ENCODE data around the gene RELL1.

RELL1 gene

DNA sequence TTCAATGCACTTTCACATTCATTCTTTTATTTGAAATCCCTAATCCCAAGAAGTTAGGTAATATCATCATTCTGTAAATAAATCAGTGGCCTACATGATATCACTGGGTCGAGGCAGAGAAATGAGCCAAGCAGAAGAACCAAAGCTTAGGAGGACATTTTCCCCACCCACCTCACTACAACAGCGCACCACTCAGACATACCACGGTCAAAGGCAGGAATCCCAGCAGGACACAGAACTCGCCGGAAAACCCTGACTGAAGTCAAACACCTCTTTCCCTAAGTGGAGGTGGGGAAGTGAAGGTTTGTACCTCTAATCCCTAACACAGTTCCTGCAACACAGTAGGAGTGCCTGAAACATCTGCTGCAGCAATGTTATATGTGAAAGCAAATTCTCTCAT, 21.5 kb downstream of the RELL1 start:
- no peak for DNase-seq

DNA sequence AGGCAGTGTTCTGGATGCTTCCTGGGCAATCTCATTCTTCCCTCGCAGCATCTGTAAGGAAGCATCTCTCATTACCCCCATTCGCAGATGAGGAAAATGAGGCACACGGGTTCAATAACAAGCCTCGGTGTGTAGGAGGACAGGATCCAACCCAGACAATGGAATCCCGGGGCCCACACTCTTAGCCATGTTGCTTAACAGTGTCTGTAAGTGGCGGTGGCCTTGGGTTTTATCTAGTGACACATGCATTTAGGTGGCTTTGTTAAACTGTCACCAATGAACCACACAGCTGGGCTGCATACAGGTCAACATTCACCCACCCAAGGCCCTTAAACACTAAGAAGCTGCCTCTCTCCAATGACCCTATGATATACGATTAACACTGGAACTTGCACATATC, 22.6 kb downstream of the RELL1 start:
- DNase-seq: no peak

DNA sequence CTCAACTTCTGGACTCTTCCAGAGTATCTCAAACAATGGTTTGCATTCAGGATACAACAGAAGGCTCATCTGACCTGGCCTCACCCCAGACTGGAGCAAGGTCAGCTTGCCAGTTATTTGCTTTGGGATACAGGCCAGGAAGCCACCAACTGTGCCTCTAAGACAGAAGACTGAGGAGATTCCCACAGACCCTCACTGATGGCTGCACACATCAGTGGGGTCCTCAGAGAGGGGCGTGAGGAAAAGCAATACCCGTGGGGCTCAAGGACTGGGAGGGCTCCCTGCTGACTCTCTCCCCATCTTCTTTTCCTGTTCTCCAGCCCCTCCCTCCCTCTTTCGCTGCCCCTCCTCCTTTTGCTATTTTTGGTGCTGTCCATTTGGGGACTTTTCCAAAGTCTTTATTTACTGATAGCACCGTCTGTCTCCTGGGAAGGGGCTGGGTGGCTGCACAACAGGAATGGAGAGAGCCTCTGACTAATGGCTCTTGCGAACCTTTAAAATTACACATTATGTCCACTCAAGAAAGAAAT, 23.2 kb downstream of the RELL1 start:
- DNase-seq: no peak

DNA sequence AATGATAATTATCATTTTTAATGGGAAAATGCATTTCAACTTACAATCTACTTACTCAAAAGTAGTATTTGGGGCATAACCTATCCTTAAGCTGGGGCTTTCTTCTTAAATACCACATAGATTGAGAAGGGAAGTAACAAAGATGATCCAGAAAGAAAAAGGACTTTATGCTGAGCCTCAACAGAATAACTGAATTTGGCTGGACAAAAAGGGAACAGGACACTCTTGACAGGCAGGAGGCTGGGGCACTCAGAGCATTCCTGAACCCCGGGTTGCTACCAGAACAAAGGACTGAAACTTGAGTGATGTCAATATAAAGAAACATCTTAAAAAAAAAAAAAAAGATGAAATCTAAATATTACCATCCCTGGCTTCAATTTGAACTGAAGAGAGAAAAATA, 23.9 kb downstream of the RELL1 start:
- no peak for DNase-seq

DNA sequence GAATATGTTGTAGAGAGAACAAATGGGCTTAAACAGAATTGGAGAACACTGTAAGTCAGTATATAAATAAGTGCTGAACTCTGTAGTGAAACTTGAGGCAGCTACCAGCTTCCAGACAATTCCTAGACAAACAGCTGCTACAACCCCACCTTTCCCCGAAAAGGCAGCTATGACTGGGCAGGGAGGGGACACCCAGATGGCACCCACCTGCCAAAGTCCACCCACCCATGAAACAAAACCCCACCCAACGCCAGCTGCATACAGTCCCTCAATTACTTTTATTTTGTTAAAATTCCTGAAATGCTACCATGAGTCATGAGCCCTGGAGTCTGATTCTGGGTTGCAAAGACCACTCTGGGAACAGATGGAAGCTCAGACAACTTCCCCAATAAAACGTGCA, 24.4 kb downstream of the RELL1 start:
- peak; percentile 71 for DNase-seq

DNA sequence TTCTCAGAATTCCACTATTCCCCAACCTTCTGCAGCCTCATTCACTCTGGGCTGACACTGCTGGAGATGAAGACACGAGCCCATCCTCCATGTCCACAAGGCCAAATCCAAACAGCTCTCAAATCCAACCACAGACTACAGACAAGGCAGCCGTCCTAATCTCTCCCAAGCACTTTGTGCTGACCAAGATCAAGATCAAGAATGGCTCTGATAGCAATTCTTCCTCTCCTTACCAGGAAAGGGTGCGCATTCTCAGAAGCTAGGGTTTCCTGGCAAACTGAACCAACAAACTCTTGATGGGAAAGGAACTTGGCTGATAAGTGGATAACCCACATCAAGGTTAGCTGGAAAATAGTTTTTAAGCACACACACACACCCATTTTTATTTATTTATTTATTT, 26.5 kb downstream of the RELL1 start:
- no peak for DNase-seq

DNA sequence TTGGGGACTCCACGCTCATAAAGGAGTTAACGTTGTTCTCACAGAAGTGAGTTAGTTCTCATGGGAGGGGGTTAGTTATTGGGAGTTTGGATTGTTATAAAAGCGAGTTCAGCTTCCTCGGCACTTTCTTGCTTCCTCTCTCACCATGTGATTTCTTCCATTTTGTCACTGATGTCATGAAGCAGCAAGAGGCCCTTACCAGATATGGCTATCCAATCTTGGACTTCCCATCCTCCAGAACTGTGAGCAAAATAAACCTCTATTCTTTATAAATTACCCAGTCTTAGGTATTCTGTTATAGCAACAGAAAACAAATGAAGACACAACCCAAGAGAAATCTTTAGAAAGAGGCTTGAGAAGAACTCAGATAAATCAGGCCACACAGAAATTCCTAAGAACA, 29.5 kb downstream of the RELL1 start:
- DNase-seq: no peak

DNA sequence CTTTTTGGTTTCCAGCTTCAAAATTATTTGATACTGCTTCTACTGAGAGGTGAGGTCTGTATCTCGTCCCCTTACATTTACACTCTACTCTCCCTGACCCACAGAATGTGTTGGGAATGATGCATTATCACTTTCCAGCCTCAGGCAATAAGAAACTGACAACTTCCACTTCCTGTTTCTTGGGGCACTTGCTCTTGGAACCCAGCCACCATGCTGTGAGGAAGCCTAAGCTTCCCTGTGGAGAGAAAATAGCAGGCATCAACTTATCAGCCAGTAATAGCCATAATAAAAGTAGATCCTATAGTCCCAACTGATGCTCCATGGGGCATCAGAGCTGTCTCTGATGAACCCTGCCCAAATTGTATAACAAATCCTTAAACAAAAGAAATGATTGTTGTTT, 32.6 kb downstream of the RELL1 start:
- no peak for DNase-seq

DNA sequence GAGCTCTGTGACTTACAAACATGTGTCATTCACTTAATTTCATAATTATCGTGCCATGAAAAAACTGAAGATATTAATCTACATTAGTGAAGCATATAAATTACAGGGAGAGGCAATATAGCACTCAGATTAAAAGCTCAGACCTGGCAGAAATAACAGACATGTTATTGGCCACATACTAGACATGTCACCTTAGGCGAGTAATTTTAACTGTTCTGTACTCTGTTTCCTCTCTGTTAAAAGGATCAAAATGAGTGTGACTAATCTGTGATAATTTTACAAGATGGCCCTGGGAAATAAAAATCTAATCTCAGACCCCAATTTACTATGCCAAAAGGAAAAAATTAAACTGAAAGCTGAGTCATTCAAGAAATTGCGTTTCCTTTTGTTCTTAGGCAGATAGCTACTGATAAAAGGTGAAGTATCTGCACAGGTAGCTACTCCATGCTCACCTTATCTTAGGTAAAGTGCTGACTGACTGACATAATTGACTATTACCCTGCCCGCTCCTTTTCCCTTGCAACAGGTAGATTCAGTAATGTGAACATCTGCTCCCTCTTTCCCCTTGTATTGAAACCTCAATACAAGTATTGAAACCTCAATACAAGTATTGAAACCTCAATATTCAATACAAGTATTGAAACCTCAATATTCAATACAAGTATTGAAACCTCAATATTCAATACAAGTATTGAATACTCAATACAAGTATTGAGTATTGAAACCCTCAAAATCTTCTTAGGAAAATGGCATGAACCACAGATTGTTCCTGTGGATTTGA, 33.2 kb downstream of the RELL1 start:
- no peak for DNase-seq

DNA sequence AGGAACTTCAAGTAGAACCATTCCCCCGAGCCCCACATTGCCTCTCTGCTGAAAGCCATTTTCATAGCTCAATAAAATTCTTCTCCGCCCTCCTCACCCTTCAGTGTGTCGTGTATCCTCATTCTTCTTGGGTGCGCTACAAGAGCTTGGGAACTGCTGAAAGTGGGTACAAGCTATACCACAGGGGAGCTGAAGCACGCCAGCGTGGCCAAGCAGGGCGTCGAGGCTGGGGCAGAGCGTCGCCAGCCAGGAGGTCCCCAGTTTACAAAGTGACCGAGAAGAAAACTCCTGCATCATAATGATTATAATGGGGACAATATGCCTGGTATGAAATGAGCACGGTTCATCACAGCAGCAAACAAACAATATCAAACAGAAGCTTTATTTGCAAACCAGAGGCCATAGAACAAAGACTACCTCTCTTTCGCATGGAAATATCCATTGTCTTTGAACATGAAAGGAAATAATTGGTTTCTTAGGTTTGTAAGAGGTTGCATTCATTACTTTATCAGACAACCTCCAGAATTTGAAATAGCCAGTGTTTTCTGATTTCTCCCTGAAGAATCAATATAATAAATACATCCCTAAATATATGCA, 34.3 kb downstream of the RELL1 start:
- no peak for DNase-seq

DNA sequence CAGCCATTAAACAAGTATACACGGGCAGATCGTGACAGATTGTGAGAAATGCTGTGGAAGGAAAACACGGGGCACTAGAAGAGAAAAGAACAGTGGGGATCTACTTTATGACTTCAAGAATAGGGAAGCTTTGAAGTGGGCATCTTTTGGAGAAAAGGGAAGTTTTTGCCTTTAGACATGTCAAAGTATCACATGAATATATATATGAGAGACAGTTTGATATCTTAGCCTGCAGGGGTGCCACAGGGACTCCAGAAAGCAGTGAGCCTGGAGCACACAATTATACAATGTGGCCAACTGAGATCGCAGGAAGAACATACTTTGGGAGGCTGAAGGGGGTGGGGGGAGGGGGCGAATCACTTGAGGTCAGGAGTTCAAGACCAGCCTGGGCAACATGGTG, 35.7 kb downstream of the RELL1 start:
- DNase-seq: no peak

DNA sequence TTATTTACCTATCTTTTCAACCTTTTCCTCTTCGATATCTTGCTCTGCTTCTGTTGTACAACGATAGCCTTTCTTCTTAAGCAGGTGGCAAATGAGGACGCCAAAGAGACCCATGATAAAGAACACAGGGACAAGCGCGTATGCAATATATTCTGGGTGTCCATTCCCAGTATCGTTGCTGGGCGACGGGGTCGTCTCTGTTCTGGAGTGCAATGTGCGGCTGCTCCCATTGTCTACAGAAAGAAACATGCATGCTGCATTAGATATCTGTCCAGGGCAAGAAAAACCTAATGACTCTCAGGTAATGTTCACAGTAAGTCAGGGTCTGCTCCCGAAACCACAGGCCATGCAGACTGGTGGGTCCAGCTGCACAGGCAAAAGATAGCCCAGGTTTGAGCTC, 36.9 kb downstream of the RELL1 start:
- DNase-seq: no peak

DNA sequence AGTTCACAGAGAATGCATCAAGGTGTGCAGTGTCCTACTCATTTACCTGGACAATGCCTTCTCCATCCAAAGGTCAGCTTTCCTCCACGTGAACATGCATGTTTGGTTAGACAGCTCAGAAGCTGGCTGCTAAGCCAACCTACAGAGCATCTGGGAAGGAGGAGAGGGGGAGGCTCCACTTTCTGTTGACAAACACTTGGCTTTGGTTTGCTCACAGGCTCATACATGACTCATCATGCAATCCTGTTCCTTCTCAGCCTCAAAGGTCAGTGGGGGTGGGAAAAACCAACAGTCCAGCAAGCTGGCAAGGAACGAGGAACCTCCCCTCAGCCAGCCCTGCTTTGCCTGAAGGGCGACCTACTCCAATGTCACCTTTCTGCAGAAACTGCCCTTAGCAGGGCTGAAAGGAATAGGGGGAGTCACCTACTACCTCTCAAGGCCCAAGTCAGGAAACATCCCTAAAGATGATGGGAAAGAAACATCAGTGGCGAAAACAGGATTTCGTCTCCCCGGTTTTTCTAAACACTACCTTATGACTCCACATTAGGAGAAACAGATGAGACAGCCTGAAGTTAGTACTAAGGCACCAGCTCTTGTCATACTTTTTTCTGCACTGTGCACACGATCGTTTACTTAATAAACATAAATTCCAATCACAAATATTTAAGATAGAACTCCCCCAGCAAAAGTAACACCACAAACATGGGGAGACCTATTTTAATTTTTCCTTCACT, 37.9 kb downstream of the RELL1 start:
- DNase-seq: peak; percentile 97

DNA sequence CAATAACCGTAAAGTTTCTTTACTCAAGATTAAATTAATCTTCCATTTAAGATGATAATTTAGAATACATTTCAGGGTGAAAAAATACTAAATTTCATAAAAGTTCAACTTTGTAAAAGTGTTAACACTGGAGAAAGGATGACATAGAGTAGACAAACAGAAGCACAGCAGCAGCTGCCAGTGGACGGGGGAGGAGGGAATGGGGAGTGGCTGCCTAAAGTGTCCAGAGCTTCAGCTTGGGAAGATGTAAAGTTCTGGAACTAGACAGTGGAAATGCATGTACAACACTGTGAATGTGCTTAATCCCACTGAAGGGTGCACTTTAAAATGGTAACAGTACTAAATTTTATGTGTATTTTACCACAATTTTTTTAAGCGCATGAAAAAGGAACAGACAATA, 39.9 kb downstream of the RELL1 start:
- DNase-seq: no peak

DNA sequence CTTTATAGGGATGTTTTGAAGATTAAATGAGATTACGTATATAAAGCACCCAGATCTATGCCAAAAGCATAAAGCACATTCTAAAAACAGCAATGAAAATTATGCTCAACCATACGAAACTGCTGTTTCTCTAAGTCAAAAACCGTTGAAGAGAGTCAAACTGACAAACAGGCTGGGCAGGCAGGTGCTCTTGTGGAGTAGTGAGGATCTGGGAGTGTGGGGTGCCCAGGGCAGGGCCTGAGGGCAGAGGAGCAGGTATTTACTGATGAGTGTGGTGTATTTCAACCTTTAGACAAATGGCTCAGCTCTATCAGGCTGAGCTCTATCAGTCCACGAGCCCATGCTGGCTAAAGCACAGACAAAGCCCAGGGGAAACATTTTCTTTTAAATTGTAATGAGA, 40.4 kb downstream of the RELL1 start:
- DNase-seq: peak; percentile 75

DNA sequence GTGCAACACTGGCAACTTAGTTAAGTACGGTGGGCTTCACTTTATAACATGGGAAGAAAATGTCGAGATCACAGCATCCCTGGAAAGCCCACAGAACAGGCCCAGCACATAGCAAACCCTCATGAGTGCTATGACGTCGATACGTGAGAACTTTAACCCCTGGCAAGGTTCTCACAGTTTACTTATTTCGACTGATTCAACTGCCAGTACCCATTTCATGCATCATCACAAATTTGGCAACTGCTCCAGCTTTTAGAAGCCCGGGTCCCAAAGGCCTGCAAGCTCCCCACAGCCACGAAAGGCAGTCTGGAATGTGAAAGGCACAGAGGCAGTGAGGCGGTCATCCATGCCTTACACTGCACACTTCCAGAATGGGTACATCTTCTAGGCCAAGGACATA, 41.2 kb downstream of the RELL1 start:
- no peak for DNase-seq

DNA sequence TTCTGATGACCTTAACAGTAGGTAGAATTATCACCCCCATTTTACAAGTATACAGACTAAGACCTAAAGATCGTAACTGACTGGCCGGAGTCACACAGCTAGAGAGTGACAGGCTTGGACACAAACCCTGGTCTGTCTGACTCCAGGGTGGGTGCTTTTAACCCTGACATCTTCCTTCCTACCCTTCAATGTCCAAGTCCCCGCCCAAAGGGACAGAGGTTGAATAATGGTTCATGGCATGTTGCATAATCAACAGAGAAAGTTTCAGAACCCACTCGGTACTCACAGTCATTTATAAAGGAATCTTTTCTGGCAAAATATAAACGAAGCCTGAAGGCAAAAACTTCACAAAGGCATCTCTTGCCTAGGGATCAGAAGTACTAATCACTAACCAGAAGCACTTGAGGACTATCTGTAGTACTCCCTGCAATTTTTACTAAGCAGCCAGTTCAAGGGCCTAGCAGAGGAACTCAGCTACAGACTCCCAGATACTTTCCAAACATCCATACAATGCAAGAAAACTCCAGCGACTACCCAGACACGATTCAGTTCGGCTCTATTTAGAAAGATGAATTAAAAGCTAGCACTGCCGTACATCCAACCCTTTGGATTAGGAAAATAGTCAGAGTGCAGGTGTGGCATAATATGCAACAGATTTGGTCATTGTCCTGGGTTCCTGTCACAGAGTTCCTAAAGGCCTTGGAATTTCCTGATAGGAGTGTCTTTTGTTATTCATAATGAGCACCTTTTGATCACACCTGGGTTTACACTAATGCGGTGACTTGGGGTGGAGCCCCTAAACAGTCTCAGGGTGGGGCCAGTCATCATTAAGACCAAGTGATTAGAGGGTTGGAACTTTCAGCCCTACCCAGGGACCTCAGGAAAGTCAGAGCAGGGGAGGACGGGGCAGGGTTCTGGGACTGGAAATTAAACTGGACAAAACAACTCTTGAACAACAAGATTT, 44.0 kb downstream of the RELL1 start:
- no peak for DNase-seq

DNA sequence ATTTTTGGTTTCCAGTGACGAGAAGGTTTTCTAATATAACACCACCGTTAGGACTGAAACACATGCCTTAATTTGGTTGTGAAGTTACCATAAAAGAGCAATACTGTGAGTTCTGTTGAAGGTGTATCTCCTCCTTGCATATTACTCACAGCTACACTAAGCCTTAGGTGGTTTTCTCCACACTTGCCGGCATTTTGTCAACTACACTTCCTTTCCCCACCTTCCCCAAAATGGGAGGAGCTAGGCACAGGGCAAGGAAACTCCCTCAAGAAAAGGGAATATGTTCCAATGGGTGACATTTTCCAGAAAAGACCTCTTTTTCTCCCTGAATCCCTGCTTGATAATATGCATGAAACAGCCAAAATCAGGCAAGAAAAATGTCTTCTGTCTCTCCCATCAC, 44.8 kb downstream of the RELL1 start:
- no peak for DNase-seq

DNA sequence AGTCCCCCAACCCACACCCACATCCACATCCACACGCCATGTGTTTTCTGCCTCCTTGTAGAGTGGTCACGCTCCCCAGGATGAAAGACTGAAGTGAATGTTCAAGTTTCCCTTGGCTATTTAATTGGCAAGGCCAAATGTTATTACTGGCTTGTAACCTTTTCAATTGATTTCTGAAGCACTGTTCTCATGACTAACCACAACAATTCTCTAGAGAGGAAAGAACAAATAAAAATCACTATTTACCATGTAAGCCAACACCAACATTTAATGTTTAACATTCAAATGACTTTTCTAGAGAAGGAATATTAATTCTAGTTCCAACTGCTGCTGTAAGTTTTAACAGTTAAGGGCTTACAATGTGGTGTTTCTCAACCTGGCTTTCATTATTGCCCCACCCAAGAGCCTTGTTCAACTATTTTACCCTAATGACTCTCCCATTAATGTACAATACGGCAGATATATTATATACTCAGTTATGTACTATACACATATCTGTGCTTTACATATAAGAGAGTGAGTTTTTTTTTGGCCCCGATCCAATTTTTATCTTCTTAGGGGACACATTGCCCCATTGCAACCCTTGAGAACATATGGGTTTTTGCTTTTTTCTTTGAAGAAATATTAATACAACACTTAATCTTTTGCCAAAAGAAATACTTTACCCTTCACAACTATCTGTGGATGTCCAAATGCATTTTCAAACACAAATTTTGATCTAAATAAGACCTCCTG, 46.5 kb downstream of the RELL1 start:
- DNase-seq: no peak

DNA sequence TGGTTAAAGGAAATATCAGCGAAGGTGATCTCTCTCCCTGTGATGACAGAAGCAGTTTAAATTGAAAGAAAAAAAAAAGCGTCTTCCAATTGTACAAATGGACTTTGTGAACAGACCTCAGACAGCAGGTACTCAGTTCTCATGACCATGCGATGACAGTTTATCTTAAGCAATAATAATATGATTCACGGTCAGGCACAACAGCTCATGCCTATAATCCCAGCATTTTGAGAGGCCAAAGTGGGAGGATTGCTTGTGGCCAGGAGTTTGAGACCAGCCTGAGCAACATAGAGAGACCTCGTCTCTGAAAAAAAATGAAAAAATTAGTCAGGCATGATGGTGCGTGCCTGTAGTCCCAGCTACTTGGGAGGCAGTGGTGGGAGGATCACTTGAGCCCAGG, 51.0 kb downstream of the RELL1 start:
- DNase-seq: no peak

DNA sequence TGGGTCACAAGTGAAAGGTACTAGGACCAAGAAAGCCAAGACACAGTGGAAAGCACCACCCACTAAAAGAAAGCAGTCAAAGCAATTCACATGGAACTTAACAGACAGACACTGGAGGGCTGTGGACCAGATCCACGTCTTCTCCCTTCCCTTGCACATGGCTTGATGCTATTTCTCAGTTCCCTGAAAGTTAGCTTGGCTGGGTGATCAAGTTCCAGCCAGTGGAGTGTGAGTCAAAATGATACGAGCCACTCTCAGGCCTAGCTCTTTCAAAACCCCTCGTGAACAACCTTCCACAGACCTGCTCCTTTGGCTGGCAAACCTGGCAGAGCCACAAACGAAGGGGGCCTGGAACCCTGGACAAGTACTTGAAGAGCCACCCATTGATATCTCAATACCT, 52.0 kb downstream of the RELL1 start:
- no peak for DNase-seq

DNA sequence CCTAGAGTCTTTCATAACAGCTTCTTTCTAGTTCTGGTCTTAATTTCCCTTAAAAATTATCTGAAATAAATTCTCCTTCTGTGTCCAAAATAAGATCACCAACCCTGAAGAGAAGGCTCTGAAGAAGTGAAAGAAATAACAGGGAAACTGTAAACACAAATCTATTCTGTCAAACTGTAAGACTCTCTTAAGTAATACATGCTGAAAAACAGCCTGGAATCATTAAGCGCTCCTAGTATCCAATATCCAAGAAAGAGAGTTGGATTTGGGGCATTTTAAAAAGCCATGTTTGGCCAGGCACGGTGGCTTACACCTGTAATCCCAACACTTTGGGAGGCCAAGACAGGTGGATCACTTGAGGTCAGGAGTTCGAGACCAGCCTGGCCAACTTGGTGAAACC, 53.3 kb downstream of the RELL1 start:
- DNase-seq: no peak

Measured in islet precursor cell (in vitro differentiated cells).